Neutrophil (primary cell): ENCODE data around the gene RBM34.

Experiments
- H3K27ac ChIP-seq: fragments of 200-600 bp; sonication (generic); 2 replicates; pipeline ENCODE4 v1.5.1; 2016; ENCODE audit warnings: mild to moderate bottlenecking, moderate library complexity
- H3K27me3 ChIP-seq: fragments of 200-600 bp; sonication (generic); 2 replicates; pipeline ENCODE4 v1.6.0; 2016; ENCODE audit warnings: mild to moderate bottlenecking
- H3K36me3 ChIP-seq: fragments of 200-600 bp; sonication (generic); 2 replicates; pipeline ENCODE4 v1.5.1; 2017
- H3K4me1 ChIP-seq, 2 experiments: fragments of 200-600 bp in 1 of 2; sonication (generic) in 1 of 2; 1 replicate in 1 of 2; 2 replicates in 1 of 2; pipeline versions ENCODE4 v1.5.1 to v1.6.1; 2013 to 2016; ENCODE audit warnings: low read depth in 1 of 2, low read length in 1 of 2, mild to moderate bottlenecking in 1 of 2, moderate library complexity in 1 of 2; ENCODE audit not compliant: control insufficient read depth in 1 of 2, insufficient read depth in 1 of 2
- H3K4me3 ChIP-seq, 2 experiments: fragments of 200-600 bp in 1 of 2; sonication (generic) in 1 of 2; 1 replicate in 1 of 2; 2 replicates in 1 of 2; pipeline ENCODE4 v1.5.1; 2013 to 2016; ENCODE audit warnings: low read depth in 1 of 2, low read length in 1 of 2, mild to moderate bottlenecking in 1 of 2, moderate library complexity in 1 of 2
- H3K9me3 ChIP-seq: fragments of 200-600 bp; sonication (generic); 2 replicates; pipeline ENCODE4 v1.5.1; 2016
- TF ChIP-seq, protein P1 (sequence below): fragments of 200-600 bp; sonication (generic); IDR thresholded peaks from 2 replicates; pipeline ENCODE4 v1.5.1; 2016; ENCODE audit warnings: antibody characterized with exemption

RBM34 gene

DNA sequence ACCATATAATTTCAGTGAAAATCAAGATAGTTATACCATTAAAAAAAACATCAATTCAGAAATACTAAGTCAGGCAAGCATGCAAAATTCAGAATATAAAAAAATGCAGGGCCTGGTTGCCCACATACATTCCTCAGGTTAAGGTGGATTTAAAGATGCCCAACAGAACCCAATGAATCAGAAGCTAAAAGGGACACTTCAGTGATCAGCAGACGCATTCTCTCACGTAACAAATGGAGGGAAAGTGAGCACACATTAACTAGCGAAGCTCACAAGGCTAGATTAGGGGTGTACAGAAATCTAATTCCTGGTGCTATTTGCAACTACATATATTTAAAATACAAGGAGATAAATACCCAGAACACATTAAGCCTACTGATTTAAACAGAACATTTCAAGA lies 49.9 kb downstream of the RBM34 start:
- no peaks in the 10 kb centered on the region for H3K27me3 ChIP-seq
- no peaks in the 10 kb centered on the region for H3K4me1 ChIP-seq
- H3K9me3 ChIP-seq = no peaks in the 10 kb centered on the region
- TF ChIP-seq, protein P1, sequence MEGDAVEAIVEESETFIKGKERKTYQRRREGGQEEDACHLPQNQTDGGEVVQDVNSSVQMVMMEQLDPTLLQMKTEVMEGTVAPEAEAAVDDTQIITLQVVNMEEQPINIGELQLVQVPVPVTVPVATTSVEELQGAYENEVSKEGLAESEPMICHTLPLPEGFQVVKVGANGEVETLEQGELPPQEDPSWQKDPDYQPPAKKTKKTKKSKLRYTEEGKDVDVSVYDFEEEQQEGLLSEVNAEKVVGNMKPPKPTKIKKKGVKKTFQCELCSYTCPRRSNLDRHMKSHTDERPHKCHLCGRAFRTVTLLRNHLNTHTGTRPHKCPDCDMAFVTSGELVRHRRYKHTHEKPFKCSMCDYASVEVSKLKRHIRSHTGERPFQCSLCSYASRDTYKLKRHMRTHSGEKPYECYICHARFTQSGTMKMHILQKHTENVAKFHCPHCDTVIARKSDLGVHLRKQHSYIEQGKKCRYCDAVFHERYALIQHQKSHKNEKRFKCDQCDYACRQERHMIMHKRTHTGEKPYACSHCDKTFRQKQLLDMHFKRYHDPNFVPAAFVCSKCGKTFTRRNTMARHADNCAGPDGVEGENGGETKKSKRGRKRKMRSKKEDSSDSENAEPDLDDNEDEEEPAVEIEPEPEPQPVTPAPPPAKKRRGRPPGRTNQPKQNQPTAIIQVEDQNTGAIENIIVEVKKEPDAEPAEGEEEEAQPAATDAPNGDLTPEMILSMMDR = no peak
- peaks cover 67% of the 10 kb centered on the region for H3K36me3 ChIP-seq
- no peak overlapping the region for H3K4me3 ChIP-seq
- H3K27ac ChIP-seq = no peak overlapping the region

DNA sequence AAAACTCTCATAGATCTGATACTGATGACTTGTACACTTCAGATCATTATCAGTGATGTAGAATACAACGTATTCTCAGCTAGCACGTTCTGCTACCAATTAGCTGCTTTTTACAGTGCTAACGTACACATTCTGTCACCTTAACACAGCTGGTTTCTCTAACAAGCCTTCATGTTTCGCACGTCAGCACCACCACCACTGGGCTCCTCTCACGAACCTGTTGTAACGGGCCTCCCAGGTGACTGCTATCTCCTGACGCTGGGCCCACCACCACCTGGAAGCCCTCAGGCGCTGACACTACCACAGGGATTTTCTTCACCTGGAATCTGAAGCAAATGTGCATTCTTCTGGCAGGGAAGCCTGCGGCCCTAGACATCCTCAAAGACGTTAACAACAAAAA lies 52.2 kb downstream of the RBM34 start:
- no peak overlapping the region for H3K4me3 ChIP-seq
- TF ChIP-seq, protein P1 = no peak
- no peaks in the 10 kb centered on the region for H3K27me3 ChIP-seq
- peaks cover 6 to 8% of the 10 kb centered on the region in 2 experiments for H3K4me1 ChIP-seq
- no peaks in the 10 kb centered on the region for H3K9me3 ChIP-seq
- H3K36me3 ChIP-seq = peaks cover 54% of the 10 kb centered on the region
- H3K27ac ChIP-seq = no peak overlapping the region

DNA sequence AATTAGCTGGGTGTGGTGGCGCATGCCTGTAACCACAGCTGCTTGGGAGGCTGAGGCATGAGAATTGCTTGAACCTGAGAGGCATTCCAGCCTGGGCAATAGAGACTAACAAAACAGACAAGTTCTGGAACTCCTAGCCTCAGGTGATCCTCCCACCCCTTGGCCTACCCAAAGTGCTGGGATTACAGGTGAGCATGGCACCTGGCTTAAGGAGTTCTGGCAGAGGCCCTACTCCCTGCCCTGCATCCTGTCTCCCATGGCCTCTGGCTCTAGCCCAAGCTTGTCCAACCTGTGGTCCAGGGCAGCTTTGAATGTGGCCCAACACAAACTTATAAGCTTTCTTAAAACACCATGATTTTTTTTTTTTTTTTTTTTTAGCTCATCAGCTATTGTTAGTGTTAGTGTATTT lies 52.9 kb downstream of the RBM34 start:
- H3K27ac ChIP-seq = no peak overlapping the region
- TF ChIP-seq, protein P1 = no peak
- peaks cover 47% of the 10 kb centered on the region for H3K36me3 ChIP-seq

DNA sequence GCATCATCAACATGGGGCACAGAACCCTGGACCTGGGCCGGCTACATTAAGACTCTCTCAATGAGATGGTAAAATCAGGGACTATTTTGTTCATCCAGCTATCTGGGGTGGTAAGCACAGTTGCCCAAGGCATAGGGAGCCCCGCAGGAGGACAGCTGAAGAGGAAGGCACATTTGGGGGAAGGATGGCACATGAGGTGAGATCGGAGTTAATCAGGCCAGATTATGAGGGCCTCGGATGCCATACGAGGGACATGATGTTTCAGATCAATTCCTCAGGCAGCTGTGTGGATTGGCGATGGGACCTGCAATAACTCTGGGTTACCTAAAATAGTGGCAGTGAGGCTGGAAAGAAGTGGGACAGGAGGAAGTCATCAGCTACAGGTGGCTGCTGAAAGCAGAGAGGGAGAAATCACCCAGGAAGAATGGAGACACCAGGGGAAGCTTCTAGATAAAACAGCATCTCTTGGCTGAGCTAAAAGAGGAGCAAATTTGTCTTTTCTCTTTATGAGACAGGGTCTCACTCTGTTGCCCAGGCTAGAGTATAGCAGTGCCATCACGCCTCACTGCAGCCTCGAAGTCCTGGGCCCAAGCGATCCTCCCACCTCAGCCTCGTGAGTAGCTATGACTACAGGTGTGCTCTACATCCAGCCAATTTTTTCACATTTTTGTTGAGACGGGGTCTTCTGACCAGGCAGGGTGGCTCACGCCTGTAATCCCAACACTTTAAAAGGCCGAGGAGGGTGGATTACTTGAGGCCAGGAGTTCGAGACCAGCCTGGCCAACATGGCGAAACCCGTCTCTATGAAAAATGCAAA lies 53.5 kb downstream of the RBM34 start:
- TF ChIP-seq, protein P1 = no peak
- Histone ChIP-seq H3K9me3 (no peaks in the 10 kb centered on the region), H3K4me3 (no peak overlapping the region), H3K27me3 (peaks cover 6% of the 10 kb centered on the region), H3K36me3 (peaks cover 43% of the 10 kb centered on the region), H3K4me1 (peaks cover 6 to 8% of the 10 kb centered on the region in 2 experiments), H3K27ac (no peak overlapping the region)

More for the DNA sequence above, 52.9 kb downstream of the RBM34 start:
- Histone ChIP-seq H3K4me1 (peaks cover 6 to 8% of the 10 kb centered on the region in 2 experiments), H3K4me3 (no peak overlapping the region), H3K9me3 (no peaks in the 10 kb centered on the region), H3K27me3 (peaks cover under 1% of the 10 kb centered on the region)

DNA sequence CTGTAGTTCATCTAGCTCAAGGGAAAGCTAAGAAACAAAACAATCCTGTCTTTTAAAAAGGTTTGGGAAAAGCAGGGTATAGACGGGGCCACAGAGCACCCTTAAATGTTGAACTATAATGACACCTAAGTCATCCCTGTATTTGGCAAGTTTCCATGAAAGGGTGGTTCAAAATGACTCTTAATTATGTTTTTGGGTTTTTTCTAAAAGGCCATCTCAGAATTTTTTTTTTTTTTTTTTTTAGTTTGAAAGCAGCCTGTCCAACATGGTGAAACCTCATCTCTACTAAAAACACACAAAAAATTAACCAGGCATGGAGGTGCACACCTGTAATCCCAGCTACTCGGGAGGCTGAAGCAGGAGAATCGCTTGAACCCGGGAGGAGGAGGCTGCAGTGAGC lies 54.6 kb downstream of the RBM34 start:
- TF ChIP-seq, protein P1 = no peak
- Histone ChIP-seq H3K27ac (no peak overlapping the region), H3K4me1 (peaks cover 6 to 8% of the 10 kb centered on the region in 2 experiments), H3K36me3 (peaks cover 38% of the 10 kb centered on the region), H3K9me3 (no peaks in the 10 kb centered on the region), H3K27me3 (peaks cover 13% of the 10 kb centered on the region), H3K4me3 (no peak overlapping the region)
